SU-DHL-6 (cell line): ENCODE data around the gene PHRF1.

Experiments used
- H2AFZ ChIP-seq: fragments of 200-600 bp; sonication (generic); 2 replicates; pipeline ENCODE4 v1.6.1; 2014; ENCODE audit warnings: low read depth, mild to moderate bottlenecking, moderate library complexity, mixed read lengths, antibody characterized with exemption, low read length; ENCODE audit not compliant: severe bottlenecking
- H3F3A ChIP-seq: fragments of 200-600 bp; shearing (Covaris generic); 2 replicates; pipeline ENCODE4 v1.6.0; 2016; ENCODE audit warnings: antibody characterized with exemption, mild to moderate bottlenecking; ENCODE audit not compliant: insufficient read depth
- H3K27ac ChIP-seq: fragments of 200-600 bp; sonication (generic); 2 replicates; pipeline ENCODE4 v1.5.1; 2016; ENCODE audit warnings: low read depth, mild to moderate bottlenecking, low read length, moderate library complexity, mixed read lengths
- H3K27me3 ChIP-seq: fragments of 200-600 bp; sonication (generic), shearing (Covaris generic); 2 replicates; pipeline ENCODE4 v1.6.0; 2014; ENCODE audit warnings: mild to moderate bottlenecking, low read length
- H3K36me3 ChIP-seq: fragments of 200-600 bp; sonication (generic); 2 replicates; pipeline ENCODE4 v1.6.1; 2014; ENCODE audit warnings: mild to moderate bottlenecking, low read length, mixed read lengths
- H3K4me2 ChIP-seq: fragments of 300-600, 200-600 bp; shearing (Covaris generic), sonication (generic); 2 replicates; pipeline ENCODE4 v1.6.0; 2014; ENCODE audit warnings: low read length, low read depth, mild to moderate bottlenecking; ENCODE audit not compliant: poor library complexity, severe bottlenecking
- H3K4me3 ChIP-seq: fragments of 200-600 bp; sonication (generic); 2 replicates; pipeline ENCODE4 v1.5.1; 2014; ENCODE audit warnings: antibody characterized with exemption, low read length, mild to moderate bottlenecking, mixed read lengths; ENCODE audit not compliant: insufficient read depth, poor library complexity, severe bottlenecking
- H3K79me2 ChIP-seq: fragments of 200-600 bp; sonication (generic); 2 replicates; pipeline ENCODE4 v1.6.1; 2014; ENCODE audit warnings: mild to moderate bottlenecking, low read length, moderate library complexity; ENCODE audit not compliant: insufficient read depth
- H3K9ac ChIP-seq: fragments of 200-600 bp; sonication (generic); 2 replicates; pipeline ENCODE4 v1.7.0; 2014; ENCODE audit warnings: mild to moderate bottlenecking, low read length
- H3K9me2 ChIP-seq: fragments of 200-600 bp; sonication (generic); replicated peaks from 2 replicates; pipeline ENCODE4 v1.6.1; 2014; ENCODE audit warnings: low read length; ENCODE audit not compliant: insufficient read depth
- H3K9me3 ChIP-seq: fragments of 200-600 bp; sonication (generic); 2 replicates; pipeline ENCODE4 v1.6.1; 2014; ENCODE audit warnings: low read length, mixed read lengths; ENCODE audit not compliant: insufficient read depth
- H4K20me1 ChIP-seq: fragments of 200-600 bp; sonication (generic); 2 replicates; pipeline ENCODE4 v1.6.1; 2014; ENCODE audit warnings: low read depth, mild to moderate bottlenecking, antibody characterized with exemption, low read length, moderate library complexity, mixed read lengths
- CTCF ChIP-seq: fragments of 200-600 bp; sonication (generic); IDR thresholded peaks from one replicate; pipeline ENCODE4 v1.5.1; 2017; ENCODE audit warnings: antibody characterized with exemption, mild to moderate bottlenecking, low read length, moderate library complexity; ENCODE audit not compliant: insufficient read depth, poor library complexity, severe bottlenecking
- EZH2phosphoT487 ChIP-seq: fragments of 200-600 bp; sonication (generic), shearing (Covaris generic); conservative IDR thresholded peaks from 2 replicates; pipeline ENCODE4 v1.6.1; 2018; ENCODE audit warnings: mild to moderate bottlenecking, antibody characterized with exemption, low read length, moderate library complexity, mixed read lengths

Gene PHRF1

GRCh38 chr11:528815-529727, 47.2 kb upstream of the PHRF1 start:
- Histone ChIP-seq H3K27ac (no peak overlapping the region), H3K36me3 (no peaks in the 10 kb centered on the region), H3K9ac (no peak overlapping the region), H3K9me2 (no peaks in the 10 kb centered on the region), H4K20me1 (no peaks in the 10 kb centered on the region), H3K27me3 (no peaks in the 10 kb centered on the region), H3K4me3 (no peak overlapping the region), H3K9me3 (no peaks in the 10 kb centered on the region), H3K4me2 (no peak overlapping the region), H3F3A (no peaks in the 10 kb centered on the region), H2AFZ (no peak overlapping the region), H3K79me2 (peaks cover 3% of the 10 kb centered on the region; the same call in 1 of the 2 replicates)
- TF ChIP-seq CTCF (no peak), EZH2phosphoT487 (no peak)

- Histone ChIP-seq H3K79me2 (peaks cover 11% of the 10 kb centered on the region), H3K36me3 (no peaks in the 10 kb centered on the region), H3K4me3 (no peak overlapping the region), H3K9me2 (no peaks in the 10 kb centered on the region), H3K4me2 (no peak overlapping the region), H4K20me1 (no peaks in the 10 kb centered on the region), H3K27me3 (no peaks in the 10 kb centered on the region), H3K27ac (no peak overlapping the region), H3K9me3 (no peaks in the 10 kb centered on the region), H3F3A (no peaks in the 10 kb centered on the region), H2AFZ (no peak overlapping the region), H3K9ac (no peak overlapping the region)
- TF ChIP-seq EZH2phosphoT487 (no peak), CTCF (no peak)
Measured at GRCh38 chr11:529728-530411, 46.4 kb upstream of the PHRF1 start.

GRCh38 chr11:530960-531831, 45.1 kb upstream of the PHRF1 start:
- H3K36me3 ChIP-seq = no peaks in the 10 kb centered on the region
- no peak overlapping the region for H3K4me2 ChIP-seq
- peaks cover 12% of the 10 kb centered on the region for H3K79me2 ChIP-seq

More at GRCh38 chr11:530960-531831, 45.1 kb upstream of the PHRF1 start:
- no peaks in the 10 kb centered on the region for H3K9me3 ChIP-seq
- peaks cover 3% of the 10 kb centered on the region for H3F3A ChIP-seq
- H3K27me3 ChIP-seq = no peaks in the 10 kb centered on the region
- no peak overlapping the region for H2AFZ ChIP-seq
- no peak overlapping the region for H3K9ac ChIP-seq
- no peaks in the 10 kb centered on the region for H3K9me2 ChIP-seq
- TF ChIP-seq EZH2phosphoT487 (no peak), CTCF (no peak)
- H3K4me3 ChIP-seq = no peak overlapping the region
- H4K20me1 ChIP-seq = no peaks in the 10 kb centered on the region
- no peak overlapping the region for H3K27ac ChIP-seq
